Measurements from ENCODE around the gene LNX1.

The LNX1 gene

DNA sequence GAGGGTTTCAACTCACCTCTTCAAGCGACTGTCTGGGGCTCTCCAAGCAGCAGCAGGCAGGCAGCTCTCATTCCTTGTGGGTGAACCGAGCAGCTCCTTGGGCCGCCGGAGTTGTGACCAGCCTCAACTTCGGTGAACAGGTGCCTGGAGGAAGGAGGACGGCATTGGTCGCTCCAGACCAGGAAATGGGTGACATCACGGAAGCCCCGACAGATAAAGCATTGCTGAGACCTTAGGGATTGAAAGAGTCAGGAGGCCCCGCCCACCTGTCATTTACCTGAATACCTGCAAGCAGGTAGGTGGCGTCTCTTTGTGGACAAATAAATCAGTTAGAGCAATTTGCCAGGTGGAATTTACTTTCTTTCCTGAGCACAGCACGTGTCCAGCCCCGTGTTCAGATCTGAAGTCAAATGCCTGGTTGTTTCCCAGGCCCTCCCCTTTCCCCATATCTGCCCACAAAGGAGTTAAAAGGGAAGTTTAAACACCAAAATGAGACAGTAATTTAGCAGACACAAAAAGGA lies at the start of gene LNX1:
Gene LNX1 (minus strand): TSS at position 115 of the 521 bp plus-strand sequence. CDS start 17,484 bp downstream, outside the sequence.
- DNase-seq: peak; percentile 85 to 93

DNA sequence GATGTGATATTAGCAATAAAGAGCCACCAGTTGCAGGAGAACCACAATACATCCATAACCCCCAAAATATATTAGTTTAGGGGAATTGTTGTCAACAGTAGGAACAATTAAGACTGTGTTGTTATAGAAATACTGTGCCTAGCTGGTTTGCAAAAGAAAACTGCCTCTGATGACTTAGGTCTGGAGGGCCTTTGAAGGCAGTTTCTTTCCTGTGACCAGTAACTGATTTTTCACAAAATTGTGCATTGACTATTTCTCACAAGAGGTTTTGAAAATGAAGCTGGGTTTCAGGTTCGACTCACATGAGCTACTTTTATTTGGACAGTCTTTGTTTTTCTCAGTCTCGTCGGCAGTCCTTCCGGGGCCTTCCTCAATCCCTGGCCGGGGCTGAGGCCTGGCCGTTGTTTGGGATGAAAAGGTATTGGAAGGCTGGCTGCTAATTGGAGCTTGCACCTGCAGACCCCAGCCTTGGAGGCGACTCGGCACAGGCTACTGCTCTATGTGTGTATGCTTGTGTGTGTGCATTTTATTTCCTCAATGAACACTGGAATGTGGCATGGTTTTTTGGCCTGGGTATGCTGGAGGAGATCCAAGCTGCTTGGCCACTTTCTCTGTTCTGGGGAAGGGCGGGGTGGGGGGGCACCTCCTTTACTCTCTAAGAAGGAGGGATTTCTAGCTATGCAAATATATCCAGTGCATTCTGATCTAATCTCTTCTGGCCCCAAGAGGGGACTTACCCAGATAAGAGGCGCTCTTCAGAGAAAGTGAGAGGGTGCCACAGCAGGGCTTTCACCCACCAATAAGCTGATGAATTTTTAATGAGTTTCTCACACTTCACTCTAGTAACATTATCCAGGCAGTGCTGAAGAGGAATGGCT lies 49.5 kb upstream of the LNX1 start:
- no peak for DNase-seq

DNA sequence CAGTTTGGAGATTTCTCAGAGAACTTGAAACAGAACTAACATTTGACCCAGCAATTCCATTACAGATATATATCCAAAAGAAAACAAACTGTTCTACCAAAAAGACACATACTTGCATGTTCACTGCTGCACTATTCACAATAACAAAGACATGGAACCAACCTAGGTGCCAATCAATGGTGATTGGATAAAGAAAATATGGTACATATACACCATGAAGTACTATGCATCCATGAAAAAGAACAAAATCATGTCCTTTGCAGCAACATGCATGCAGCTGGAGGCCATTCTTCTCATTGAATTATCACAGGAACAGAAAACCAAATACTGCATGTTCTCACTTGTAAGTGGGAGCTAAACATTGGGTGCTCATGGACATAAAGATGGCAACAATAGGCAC lies 47.6 kb upstream of the LNX1 start:
- no peak for DNase-seq

DNA sequence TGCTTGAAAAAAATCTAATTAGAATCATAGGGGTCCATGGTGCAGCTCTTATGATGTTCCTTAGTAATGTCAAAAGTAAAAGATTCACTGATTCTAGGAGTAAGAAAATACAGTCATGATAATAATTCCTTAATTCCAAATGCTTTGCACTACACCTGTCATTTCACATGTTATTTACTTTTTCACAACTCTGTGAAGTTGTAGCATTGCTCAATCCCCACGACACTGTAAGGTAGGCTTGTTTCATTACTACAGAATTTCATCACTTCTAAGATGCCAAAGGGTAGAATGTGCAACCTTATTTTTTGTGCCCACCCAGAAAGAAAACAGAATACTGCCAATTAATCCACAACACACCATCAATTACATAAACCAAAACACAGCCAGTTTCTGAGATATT lies 46.1 kb upstream of the LNX1 start:
- DNase-seq: no peak

DNA sequence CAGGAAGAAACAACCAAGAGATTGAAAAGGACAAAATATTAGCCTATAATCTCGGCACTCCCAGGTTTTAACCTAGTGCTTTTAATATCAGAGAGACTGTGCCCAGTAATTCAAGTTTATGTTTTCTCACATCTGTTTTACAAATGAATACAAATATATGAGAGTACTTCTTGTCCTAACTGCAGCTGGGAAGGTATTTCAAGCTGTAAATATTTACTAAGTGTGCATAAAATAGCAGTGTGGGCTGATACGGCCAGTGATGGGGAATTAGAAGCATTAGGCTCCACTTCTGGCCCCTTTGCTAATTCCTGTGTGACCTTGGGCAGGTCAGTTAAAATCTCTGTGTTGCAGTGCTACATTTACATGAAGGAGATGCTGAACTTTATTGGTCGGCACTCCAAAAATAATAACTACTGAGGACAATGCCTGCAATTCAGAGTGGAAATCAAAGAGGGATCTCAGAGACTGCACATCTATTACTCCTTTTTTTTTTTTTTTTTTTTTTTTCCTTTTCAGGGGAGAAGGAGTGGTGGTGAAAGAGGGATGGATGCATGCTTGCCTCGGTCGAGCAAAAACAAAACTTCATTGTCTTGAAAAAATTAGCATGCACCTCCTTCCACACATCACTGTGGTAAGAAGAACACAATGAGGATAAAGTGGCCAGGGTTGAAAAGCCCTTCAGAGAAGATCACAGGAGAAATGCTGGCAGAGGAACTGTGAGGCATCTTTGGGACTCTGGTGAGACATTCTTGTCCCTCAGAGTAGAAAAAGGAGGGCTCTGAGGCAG lies 44.6 kb upstream of the LNX1 start:
- no peak for DNase-seq

DNA sequence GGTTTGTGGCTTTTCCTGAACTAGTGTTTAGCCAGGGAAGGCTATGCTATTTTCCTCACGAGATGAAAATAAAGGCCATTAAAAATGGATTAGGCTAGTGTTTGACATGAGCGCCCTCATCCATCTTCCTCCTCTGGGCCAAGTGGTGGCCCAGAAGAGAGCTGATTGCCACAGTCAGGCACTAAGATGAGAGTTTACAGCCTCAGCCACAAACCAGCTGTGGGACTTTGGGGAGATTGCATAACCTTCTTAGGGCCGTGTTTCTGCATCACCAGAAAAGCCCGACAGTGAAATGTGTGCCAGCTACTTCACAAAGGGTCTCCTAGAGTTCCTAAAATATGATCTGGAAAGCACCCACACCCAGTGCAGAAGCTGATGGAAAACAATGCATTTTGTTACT lies 42.3 kb upstream of the LNX1 start:
- DNase-seq: peak; percentile 89 to 92

DNA sequence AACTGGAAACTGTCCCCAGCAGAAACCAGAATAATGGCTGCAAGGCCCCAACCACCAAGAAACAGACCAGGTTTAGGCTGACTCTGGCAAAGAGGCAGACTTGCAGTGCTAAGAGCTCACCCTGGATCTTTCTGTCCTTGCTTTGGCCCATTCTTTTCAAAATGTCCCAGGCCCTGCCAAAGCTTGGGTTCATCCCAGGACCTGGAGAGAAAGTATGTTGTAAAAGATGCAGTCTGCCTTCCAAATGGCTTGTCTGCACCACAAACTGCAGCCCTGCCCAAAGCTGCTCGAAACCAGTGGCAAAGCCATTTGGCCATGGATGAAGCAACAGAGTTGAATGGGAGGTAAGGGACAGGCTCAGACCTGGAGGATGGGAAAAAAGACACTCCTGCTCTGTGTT lies 38.0 kb upstream of the LNX1 start:
- no peak for DNase-seq

DNA sequence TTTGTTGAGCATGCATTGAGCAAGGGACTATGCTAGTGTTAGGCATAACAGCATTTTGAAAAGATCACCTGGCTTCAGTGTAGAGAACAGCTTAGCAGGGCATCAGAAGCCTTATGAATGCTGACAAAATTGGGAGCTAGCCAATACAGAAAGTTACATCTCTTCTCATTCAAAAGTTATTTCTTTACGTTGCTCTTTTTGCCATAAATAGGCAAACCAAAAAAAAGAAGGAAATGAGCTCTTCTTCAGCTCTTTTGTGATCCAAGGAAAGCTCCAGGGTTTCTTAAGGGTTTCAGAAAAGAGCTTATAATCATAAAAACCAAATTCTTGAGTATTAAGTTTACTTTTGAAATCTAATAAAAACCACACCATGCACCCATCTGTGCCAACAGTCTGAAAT lies 35.2 kb upstream of the LNX1 start:
- no peak for DNase-seq

DNA sequence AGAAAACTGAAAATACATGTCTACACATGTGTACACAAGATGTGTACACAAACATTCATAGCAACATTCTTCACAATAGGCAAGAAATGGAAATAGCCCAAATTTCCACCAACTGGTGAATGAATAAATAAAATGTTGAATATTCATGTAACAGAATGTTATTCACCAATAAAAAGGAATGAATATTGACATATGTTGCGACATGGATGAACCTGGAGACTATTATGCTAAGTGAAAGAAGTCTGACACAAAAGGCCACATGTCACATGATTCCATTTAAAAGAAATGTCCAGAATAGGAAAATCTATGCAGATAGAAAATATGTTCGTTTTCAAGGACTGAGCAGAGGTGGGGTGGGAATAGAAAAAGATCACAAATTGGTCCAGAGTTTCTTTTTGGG lies 34.6 kb upstream of the LNX1 start:
- DNase-seq: no peak

DNA sequence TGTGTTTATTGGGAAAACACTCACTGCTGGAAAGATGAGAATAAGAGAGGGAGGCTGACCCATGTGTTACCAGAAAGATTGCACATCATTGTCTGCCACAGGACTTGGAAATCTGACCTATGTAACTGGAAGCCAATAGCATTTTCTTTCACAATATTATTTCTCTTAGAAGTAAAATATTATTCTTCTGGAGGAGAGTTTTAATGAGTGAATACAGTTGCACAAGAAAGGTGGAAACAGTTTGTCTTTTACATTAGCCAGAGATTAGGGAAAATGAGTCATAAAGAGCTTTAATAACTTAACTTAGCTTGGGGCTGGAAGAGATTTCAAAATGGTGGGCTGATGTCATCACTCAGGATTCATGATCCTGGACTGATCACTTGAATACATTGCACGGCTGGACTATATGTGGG lies 31.5 kb upstream of the LNX1 start:
- no peak for DNase-seq

DNA sequence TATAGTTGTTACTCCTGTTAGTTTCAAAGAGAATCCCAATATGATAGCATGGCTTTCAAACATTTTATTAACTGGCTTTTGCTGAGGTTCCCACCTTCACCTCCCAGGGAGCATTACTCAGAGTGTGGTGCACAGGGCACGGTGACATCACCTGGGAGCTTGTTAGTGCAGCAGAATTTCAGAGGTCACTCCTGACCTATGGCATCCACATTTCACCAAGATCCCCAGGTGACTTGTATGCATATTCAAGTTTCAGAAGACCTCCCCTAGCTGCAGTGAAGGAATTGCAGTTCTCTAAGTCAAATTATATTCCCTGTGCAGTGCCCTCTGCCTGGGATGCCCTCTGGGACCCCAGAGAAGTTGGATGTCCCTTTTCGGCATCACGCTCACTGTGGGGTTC lies 29.7 kb upstream of the LNX1 start:
- no peak for DNase-seq

DNA sequence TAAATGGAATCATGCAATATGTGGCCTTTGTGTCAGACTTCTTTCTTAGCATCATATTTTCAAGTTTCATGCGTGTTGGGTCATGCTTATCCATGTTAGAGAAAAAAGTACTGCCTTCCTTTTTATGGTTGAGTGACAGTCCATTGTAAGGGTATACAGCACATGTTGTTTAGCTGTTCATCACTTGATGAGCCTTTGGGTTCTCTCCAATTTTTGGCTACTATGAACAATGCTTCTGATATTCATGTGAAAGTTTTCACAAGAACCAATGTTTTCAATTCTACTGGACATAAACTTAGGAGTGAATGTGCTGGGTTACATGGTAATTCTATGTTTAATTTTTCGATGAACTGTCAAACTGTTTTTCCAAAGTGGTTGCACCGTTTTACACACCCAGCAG lies 28.1 kb upstream of the LNX1 start:
- DNase-seq: no peak

DNA sequence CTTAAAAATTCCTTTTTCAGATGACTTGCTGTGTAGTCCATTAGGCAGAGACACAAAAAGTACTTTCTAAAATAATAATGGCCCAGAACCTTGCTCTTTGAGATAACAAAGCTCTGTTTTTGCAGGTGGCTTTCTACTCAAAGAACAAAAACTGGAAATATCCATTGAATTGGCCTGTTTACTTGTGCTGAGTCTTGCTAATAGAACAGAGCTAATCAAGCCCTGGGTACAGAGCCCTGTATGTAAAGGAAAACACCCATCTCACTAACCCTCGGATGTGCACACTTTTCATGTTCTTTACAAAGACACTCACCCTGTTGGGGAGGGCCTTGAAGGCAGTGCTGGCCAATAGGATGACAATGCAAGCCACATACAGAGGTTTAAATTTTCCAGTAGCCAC lies 27.0 kb upstream of the LNX1 start:
- DNase-seq: no peak

DNA sequence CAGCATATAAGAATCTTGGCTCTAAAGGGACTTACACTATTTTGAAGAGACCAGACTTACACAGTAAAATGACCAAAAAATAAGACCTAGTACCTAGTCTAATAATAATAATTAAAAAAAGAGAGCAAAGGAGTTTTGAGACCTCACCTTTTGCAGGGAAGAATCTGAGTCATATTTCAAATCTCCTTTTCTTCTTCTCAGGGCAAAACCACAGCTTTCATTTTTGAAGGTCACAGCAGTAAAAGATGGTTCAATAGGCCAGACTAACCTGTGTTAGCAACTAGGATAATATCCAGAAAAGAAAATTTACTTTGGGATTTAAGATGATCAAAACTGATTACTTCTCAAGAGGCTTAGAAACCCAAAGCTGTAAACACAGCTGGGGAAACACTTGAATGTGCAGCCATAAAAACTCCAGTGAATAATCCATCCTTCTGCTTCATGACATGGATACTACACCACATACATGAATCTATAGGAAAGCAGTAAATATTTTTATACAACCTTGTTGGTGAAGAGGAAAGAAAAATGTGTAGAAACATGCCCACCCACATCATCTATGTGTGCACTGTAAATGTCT lies 25.9 kb upstream of the LNX1 start:
- DNase-seq: no peak

DNA sequence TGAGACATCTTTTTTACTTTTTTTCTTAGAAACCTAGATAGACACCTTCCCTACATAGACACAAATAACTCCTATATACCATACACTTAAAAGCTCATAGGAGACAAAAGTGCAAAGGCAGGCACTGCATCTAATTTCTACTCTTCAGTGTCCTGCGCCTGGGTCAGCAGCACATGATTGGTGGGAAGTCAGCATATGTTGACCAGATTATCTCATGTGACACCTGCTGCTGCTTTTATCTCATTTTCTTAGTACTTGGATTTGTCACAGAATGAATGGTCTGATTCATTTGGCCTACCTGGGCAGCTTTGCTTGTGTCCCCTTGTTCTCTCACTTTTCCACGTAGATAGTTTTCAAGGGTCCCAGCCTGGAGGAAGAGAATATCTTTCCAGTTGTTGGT lies 24.9 kb upstream of the LNX1 start:
- DNase-seq: no peak

DNA sequence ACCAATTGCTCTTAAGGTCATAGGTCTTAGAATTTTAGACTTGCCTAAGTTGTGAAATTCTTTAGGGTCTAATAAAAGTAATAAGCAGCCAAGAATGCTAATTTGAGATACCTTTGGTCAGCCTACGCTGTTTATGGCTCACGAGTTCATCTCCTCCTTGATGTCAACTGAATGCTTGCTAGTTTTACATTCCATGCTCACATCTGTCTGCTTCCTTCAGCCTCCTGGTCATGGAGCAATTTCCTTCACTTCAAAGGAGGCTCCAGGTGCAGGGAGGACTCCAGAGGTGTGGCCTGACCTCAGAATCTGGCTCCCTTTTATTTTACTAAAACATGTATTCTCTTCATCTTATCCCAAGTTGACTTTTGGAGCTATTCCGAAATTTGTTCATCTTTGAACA lies 23.3 kb upstream of the LNX1 start:
- DNase-seq: no peak

DNA sequence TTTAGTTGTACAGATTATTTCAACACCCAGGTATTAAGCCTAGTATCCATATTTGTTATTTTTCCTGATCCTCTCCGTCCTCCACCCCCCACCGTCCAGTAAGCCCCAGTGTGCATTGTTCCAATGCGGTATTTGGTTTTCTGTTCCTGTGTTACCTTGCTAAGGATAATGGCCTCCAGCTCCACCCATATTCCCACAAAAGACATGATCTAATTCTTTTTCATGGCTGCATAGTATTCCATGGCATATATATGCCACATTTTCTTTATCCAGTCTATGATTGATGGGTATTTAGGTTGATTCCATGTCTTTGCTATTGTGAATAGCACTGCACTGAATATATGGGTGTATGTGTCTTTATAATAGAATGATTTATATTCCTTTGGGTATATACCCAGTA lies 22.1 kb upstream of the LNX1 start:
- DNase-seq: no peak

DNA sequence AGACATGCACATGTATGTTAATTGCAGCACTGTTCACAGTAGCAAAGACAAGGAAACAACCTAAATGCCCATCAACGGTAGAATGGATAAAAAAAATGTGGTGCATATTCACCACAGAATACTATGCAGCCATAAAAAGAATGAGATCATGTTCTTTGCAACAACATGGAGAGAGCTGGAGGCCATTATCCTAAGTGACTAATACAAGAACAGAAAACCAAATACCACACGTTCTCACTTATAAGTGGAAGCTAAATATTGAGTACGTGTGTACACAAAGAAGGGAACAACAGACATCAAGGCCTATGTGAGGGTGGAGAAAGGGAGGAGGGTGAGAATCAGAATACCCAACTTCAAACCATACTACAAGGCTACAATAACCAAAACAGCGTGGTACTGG lies 17.4 kb upstream of the LNX1 start:
- no peak for DNase-seq

DNA sequence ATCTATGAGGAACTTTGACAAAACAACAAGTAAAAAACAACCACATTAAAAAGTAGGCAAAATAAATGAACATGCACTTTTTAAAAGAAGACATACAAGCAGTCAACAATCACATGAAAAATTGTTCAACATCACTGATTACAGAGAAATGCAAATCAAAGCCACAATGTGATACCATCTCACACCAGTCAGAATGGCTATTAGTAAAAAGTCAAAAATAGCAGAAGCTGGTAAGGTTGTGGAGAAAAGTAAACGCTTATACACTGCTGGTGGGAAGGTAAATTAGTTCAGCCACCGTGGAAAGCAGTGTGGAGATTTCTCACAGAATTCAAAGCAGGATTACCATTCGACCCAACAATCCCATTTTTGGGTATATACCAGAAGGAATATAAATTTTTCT lies 17.0 kb upstream of the LNX1 start:
- DNase-seq: no peak

DNA sequence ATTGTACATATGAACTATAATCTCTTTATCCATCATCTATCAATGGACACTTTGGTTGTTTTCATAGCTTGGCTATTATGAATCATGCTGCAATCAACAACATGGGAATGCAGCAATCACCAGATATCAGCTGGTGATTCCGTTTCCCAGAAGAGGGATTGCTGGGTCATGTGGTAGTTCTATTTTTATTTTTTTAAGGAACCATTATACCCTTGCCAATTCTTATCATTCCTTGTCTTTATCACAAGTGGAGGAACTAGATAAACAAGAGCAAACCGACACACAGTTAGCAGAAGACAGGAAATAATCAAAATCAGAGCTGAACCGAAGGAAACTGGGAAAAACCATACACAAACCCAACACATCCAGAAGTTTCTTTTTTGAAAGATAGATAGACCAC lies 14.5 kb upstream of the LNX1 start:
- no peak for DNase-seq

DNA sequence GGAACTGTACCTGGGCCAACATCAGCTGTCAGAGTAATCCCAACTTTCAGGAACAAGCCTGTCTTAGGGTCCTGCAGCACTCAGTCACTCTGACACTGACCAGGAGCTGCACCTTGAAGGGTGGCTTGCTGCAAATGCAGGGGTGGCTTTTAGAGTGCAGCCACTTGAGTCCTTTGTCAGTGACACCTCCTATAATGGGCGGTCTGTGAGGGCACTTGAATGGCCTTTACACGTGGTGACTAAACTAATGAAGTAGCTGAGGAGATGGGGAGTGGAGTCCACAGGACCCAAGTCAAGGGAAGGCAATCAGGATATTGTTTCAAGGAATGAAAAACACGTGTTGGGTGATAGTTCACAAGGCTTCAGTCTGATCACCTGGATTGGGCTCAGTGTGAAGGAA lies 11.1 kb upstream of the LNX1 start:
- no peak for DNase-seq

DNA sequence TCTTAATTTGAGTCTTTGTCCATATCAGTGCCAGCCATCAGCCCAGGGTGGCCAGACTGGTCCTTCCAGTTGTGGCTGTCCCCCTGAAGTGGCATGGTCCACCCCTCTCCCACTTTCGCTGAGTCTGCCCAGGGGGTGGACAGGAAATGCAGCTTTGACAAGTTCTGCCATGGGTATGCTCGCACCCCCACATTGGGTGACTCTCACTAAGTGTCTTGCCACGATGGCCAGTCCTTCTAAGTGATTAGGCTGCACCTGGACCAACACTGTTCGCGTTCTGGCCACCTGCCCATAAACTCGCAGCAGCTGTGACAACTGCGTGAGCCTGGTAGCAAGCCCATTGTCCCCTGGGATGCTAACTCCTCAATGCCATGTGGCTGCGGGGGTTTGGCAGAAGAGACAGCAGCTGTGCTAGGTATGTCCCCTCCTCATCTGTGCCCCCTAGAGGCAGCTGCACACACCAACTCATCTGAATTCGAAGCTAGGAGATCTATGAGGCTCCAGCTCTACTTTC lies 10.0 kb upstream of the LNX1 start:
- DNase-seq: peak; percentile 92 to 95

DNA sequence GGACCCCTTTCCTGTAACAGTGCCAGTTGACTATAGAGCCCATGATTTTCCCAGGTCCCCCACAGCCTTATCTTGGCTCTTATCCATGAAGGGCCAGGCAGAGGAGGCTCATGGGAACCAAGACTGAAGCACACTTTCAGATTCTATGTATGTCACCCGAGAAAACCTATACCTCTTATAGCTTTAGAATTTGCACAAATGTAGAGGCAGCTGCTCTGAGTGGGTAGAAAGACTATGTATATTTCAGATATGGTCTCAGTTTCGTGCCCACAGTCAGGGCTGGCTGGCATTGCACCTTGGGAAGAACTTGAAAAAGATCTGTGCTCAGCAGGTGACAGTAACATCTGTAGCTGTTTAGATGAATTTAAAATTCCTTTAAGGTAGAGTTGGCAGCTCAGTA lies 8.3 kb upstream of the LNX1 start:
- no peak for DNase-seq

DNA sequence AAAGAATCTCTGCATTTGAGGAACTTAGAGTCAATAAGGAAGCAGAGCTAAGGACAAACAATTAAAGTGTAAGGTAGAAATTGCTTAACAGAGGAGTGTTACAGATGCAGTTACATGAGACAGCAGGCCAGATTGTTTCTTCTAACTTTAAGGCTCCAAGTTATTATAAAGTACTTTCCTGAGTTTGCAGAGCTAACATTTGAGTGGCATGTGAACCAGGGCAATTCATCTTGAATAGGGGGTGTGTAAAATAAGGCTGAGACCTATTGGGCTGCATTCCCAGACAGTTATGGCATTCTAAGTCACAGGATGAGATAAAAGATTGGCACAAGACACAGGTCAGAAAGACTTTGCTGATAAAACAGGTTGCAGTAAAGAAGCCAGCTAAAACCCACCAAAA lies 7.6 kb upstream of the LNX1 start:
- DNase-seq: no peak

Measured in Kasumi-1 (cell line).